ENCODE results near the gene NT5DC3.

GRCh38 chr12:103766028-103766427 is 75.0 kb downstream of the NT5DC3 start:
- TF ChIP-seq CTCF (IDR thresholded peaks at IDR 0.05) (no peak), POLR2A (IDR thresholded peaks at IDR 0.05) (no peak)

Measured in testis (tissue), 2 donors.